Measurements from ENCODE around the gene SMAD3.

Gene SMAD3

DNA sequence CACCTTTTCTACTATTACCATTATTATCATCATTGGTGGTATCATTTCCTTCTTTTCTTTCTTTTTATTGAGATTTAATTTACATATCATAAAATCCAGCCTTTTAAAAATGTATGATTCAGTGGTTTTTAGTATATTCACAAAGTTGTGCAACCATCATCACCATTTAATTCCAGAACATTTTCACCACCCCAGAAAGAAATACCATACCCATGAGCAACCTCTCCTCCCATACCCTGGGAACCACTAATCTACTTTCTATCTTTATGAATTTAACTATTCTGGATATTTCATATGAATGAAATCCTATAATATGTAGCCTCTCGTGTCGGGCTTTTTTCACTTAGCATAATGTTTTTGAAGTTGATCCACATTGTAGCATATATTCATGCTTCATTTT lies 159.9 kb downstream of the SMAD3 start:
- no CpG with 5 or more reads among the region's 2 CpGs for WGBS (ENCODE audit: insufficient coverage)
- H3K4me1 ChIP-seq (ENCODE audit: control extremely low read depth in 1 of 4, control insufficient read depth in 4 of 4, insufficient read depth in 4 of 4, low read length in 3 of 4), result peaks cover 6 to 19% (median 12%) of the 10 kb centered on the region in 4 experiments
- H3K4me3 ChIP-seq (ENCODE audit: control insufficient read depth in 1 of 7, extremely low read depth in 1 of 7, insufficient read depth in 4 of 7, low read depth in 2 of 7, low read length in 6 of 7), result no peak overlapping the region
- DNase-seq, result no peak
- no peak overlapping the region for H3K27ac ChIP-seq (ENCODE audit: insufficient read depth in 1 of 2, low read depth in 1 of 2, low read length in 2 of 2, poor library complexity in 1 of 2, severe bottlenecking in 2 of 2)
- CTCF ChIA-PET, result interaction anchor here (1.4 kb wide), 1 partner anchor 23 kb away, joined by 3 read pairs; no protein-coding TSS in a partner anchor
- H3K36me3 ChIP-seq (ENCODE audit: control insufficient read depth in 4 of 4, insufficient read depth in 4 of 4, low read length in 3 of 4), result peaks cover 0 to 7% (median 4%) of the 10 kb centered on the region in 4 experiments
- no peaks in the 10 kb centered on the region for H3K9me3 ChIP-seq (ENCODE audit: control extremely low read depth in 1 of 5, control insufficient read depth in 4 of 5, insufficient read depth in 2 of 5, low read depth in 1 of 5, low read length in 4 of 5)
- POLR2A ChIA-PET, result interaction anchor here (0.7 kb wide), 1 partner anchor 16 kb away, joined by 6 read pairs; no protein-coding TSS in a partner anchor
- H3K27me3 ChIP-seq (replicated peaks in 2 of 5; ENCODE audit: control insufficient read depth in 4 of 5, insufficient read depth in 5 of 5, low read length in 4 of 5), result no peaks in the 10 kb centered on the region

DNA sequence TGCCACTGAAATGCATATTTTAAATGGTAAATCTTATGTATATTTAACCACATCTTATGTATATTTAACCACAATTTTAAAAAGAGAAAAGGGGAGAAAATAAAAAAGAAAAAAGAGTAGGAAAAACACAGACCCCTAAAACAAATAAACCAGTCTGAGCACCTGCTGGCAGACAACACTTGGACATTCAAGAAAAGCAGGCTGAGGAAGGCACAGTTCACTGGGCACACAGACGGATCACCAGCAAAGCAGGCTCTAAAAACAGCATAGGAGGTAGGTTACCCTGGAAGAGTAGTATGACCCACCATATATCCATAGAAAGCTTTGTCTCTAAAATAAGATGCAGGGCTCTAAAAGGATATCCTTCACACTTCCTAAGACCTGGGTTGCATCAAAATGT lies 162.0 kb downstream of the SMAD3 start:
- CTCF ChIA-PET, result interaction anchor here (1.6 kb wide), 1 partner anchor 13 kb away, joined by 3 read pairs; no protein-coding TSS in a partner anchor

DNA sequence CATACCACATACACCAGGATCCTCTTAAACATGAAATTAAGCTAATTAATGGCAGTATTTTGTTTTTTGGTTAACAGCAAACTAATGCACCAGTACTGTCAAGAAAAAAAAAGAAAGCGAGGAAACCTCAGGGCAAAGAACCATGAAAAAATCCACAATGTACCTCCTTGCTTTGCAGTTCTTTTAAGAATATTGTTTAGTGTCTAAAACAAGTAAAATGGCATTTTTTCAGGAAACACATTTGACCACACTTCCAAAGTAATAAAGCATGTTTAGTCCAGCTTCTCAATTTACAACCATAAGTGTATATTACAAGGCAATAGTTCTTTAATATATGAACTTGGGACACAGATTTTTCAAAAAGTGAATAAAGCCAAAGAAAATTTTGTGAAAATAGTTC lies 162.4 kb downstream of the SMAD3 start:
- Histone ChIP-seq H3K4me3 (ENCODE audit: control insufficient read depth in 1 of 7, extremely low read depth in 1 of 7, insufficient read depth in 4 of 7, low read depth in 2 of 7, low read length in 6 of 7) (peak overlapping the region in 1 of 7 experiments; percentile 21), H3K4me1 (ENCODE audit: control extremely low read depth in 1 of 4, control insufficient read depth in 4 of 4, insufficient read depth in 4 of 4, low read length in 3 of 4) (peaks cover 6 to 22% (median 12%) of the 10 kb centered on the region in 4 experiments), H3K27ac (ENCODE audit: insufficient read depth in 1 of 2, low read depth in 1 of 2, low read length in 2 of 2, poor library complexity in 1 of 2, severe bottlenecking in 2 of 2) (no peak overlapping the region), H3K36me3 (ENCODE audit: control insufficient read depth in 4 of 4, insufficient read depth in 4 of 4, low read length in 3 of 4) (peaks cover 3 to 29% (median 18%) of the 10 kb centered on the region in 4 experiments), H3K9me3 (ENCODE audit: control extremely low read depth in 1 of 5, control insufficient read depth in 4 of 5, insufficient read depth in 2 of 5, low read depth in 1 of 5, low read length in 4 of 5) (no peaks in the 10 kb centered on the region), H3K27me3 (replicated peaks in 2 of 5; ENCODE audit: control insufficient read depth in 4 of 5, insufficient read depth in 5 of 5, low read length in 4 of 5) (no peaks in the 10 kb centered on the region)
- WGBS (ENCODE audit: insufficient coverage), result no CpG with 5 or more reads among the region's 1 CpG
- DNase-seq, result peak; percentile 17 to 78 (median 59)
- POLR2A ChIA-PET, result no interaction called here
- CTCF ChIA-PET, result interaction anchor here (1.6 kb wide), 1 partner anchor 12 kb away, joined by 3 read pairs; no protein-coding TSS in a partner anchor

More for the DNA sequence above, 162.0 kb downstream of the SMAD3 start:
- H3K27me3 ChIP-seq (replicated peaks in 2 of 5; ENCODE audit: control insufficient read depth in 4 of 5, insufficient read depth in 5 of 5, low read length in 4 of 5), result no peaks in the 10 kb centered on the region
- peaks cover 6 to 22% (median 12%) of the 10 kb centered on the region in 4 experiments for H3K4me1 ChIP-seq (ENCODE audit: control extremely low read depth in 1 of 4, control insufficient read depth in 4 of 4, insufficient read depth in 4 of 4, low read length in 3 of 4)
- H3K27ac ChIP-seq (ENCODE audit: insufficient read depth in 1 of 2, low read depth in 1 of 2, low read length in 2 of 2, poor library complexity in 1 of 2, severe bottlenecking in 2 of 2), result no peak overlapping the region
- H3K36me3 ChIP-seq (ENCODE audit: control insufficient read depth in 4 of 4, insufficient read depth in 4 of 4, low read length in 3 of 4), result peaks cover 1 to 25% (median 18%) of the 10 kb centered on the region in 4 experiments
- DNase-seq, result no peak
- H3K4me3 ChIP-seq (ENCODE audit: control insufficient read depth in 1 of 7, extremely low read depth in 1 of 7, insufficient read depth in 4 of 7, low read depth in 2 of 7, low read length in 6 of 7), result peak overlapping the region in 2 of 7 experiments; percentile 21 to 31
- H3K9me3 ChIP-seq (ENCODE audit: control extremely low read depth in 1 of 5, control insufficient read depth in 4 of 5, insufficient read depth in 2 of 5, low read depth in 1 of 5, low read length in 4 of 5), result no peaks in the 10 kb centered on the region
- POLR2A ChIA-PET, result no interaction called here
- WGBS (ENCODE audit: insufficient coverage), result no CpG with 5 or more reads among the region's 1 CpG

DNA sequence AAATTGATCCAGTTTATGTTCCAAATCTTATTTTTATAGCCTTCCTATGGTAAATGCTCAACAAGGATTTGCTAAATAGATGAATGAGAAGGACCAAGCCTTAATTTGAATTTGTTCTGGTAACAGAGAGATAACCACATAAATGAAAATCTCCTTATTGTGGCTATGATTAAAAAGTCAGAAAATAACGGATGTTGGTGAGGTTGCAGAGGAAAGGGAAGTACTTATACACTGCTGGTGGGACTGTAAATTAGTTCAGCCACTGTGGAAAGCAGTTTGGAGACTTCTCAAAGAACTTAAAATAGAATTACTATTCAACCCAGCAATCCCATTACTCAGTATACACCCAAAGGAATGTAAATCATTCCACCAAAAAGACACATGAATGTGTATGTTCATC lies 162.9 kb downstream of the SMAD3 start:
- WGBS (ENCODE audit: insufficient coverage), result no CpG with 5 or more reads among the region's 1 CpG
- POLR2A ChIA-PET, result no interaction called here

DNA sequence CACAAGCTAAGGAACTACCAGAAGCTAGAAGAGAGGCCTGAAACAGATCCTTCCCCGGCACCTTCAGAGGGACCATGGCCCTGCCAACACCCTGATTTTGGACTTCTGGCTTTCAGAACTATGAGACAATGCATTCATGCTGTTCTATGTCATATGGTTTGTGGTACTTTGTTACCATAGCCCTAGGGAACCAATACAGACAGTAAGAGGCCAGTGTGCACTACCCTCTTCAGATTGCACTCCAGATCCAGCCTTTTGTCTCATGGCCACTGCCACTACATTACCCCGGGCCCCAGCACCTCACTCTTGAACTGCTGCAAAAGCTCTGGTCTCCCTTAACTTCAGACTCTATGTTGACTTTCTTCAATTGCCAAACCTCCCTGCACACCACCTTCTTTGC lies 165.1 kb downstream of the SMAD3 start:
- 100% methylated on average over 2 of the region's 2 CpGs for WGBS (ENCODE audit: insufficient coverage)
- POLR2A ChIA-PET, result interaction anchor here (0.6 kb wide), 1 partner anchor 1395 kb away, joined by 3 read pairs; no protein-coding TSS in a partner anchor
- Histone ChIP-seq H3K9me3 (ENCODE audit: control extremely low read depth in 1 of 5, control insufficient read depth in 4 of 5, insufficient read depth in 2 of 5, low read depth in 1 of 5, low read length in 4 of 5) (no peaks in the 10 kb centered on the region), H3K4me1 (ENCODE audit: control extremely low read depth in 1 of 4, control insufficient read depth in 4 of 4, insufficient read depth in 4 of 4, low read length in 3 of 4) (peaks cover 6 to 22% (median 12%) of the 10 kb centered on the region in 4 experiments), H3K27me3 (replicated peaks in 2 of 5; ENCODE audit: control insufficient read depth in 4 of 5, insufficient read depth in 5 of 5, low read length in 4 of 5) (no peaks in the 10 kb centered on the region), H3K36me3 (ENCODE audit: control insufficient read depth in 4 of 4, insufficient read depth in 4 of 4, low read length in 3 of 4) (peaks cover 7 to 45% (median 21%) of the 10 kb centered on the region in 4 experiments), H3K4me3 (ENCODE audit: control insufficient read depth in 1 of 7, extremely low read depth in 1 of 7, insufficient read depth in 4 of 7, low read depth in 2 of 7, low read length in 6 of 7) (no peak overlapping the region), H3K27ac (ENCODE audit: insufficient read depth in 1 of 2, low read depth in 1 of 2, low read length in 2 of 2, poor library complexity in 1 of 2, severe bottlenecking in 2 of 2) (no peak overlapping the region)
- DNase-seq, result no peak
- CTCF ChIA-PET, result interaction anchor here (1.4 kb wide), 1 partner anchor 284 kb away, joined by 3 read pairs; no protein-coding TSS in a partner anchor

More for the DNA sequence above, 162.9 kb downstream of the SMAD3 start:
- Histone ChIP-seq H3K9me3 (ENCODE audit: control extremely low read depth in 1 of 5, control insufficient read depth in 4 of 5, insufficient read depth in 2 of 5, low read depth in 1 of 5, low read length in 4 of 5) (no peaks in the 10 kb centered on the region), H3K27ac (ENCODE audit: insufficient read depth in 1 of 2, low read depth in 1 of 2, low read length in 2 of 2, poor library complexity in 1 of 2, severe bottlenecking in 2 of 2) (no peak overlapping the region), H3K4me3 (ENCODE audit: control insufficient read depth in 1 of 7, extremely low read depth in 1 of 7, insufficient read depth in 4 of 7, low read depth in 2 of 7, low read length in 6 of 7) (peak overlapping the region in 2 of 7 experiments; percentile 21 to 27), H3K4me1 (ENCODE audit: control extremely low read depth in 1 of 4, control insufficient read depth in 4 of 4, insufficient read depth in 4 of 4, low read length in 3 of 4) (peaks cover 6 to 22% (median 12%) of the 10 kb centered on the region in 4 experiments), H3K36me3 (ENCODE audit: control insufficient read depth in 4 of 4, insufficient read depth in 4 of 4, low read length in 3 of 4) (peaks cover 7 to 32% (median 20%) of the 10 kb centered on the region in 4 experiments), H3K27me3 (replicated peaks in 2 of 5; ENCODE audit: control insufficient read depth in 4 of 5, insufficient read depth in 5 of 5, low read length in 4 of 5) (no peaks in the 10 kb centered on the region)
- peak; percentile 39 to 84 (median 75) for DNase-seq
- CTCF ChIA-PET, result interaction anchor here (1.6 kb wide), 1 partner anchor 12 kb away, joined by 3 read pairs; no protein-coding TSS in a partner anchor

DNA sequence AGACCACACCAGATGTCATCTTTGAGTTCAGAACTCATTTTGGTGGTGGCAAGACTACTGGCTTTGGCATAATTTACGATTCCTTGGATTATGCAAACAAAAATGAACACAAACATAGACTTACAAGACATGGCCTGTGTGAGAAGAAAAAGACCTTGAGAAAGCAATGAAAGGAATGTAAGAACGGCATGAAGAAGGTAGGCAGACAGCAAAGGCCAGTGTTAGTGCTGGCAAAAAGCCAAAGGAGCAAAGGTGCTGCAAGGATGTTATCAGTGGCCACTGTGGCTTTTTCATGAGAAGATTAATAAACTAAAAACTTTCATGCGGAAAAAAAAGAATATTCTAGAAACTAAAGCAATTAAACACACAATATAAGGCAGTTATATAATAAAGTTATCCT lies 167.2 kb downstream of the SMAD3 start:
- Histone ChIP-seq H3K27me3 (replicated peaks in 2 of 5; ENCODE audit: control insufficient read depth in 4 of 5, insufficient read depth in 5 of 5, low read length in 4 of 5) (no peaks in the 10 kb centered on the region), H3K9me3 (ENCODE audit: control extremely low read depth in 1 of 5, control insufficient read depth in 4 of 5, insufficient read depth in 2 of 5, low read depth in 1 of 5, low read length in 4 of 5) (no peaks in the 10 kb centered on the region), H3K27ac (ENCODE audit: insufficient read depth in 1 of 2, low read depth in 1 of 2, low read length in 2 of 2, poor library complexity in 1 of 2, severe bottlenecking in 2 of 2) (no peak overlapping the region), H3K4me1 (ENCODE audit: control extremely low read depth in 1 of 4, control insufficient read depth in 4 of 4, insufficient read depth in 4 of 4, low read length in 3 of 4) (peaks cover 3 to 18% (median 9%) of the 10 kb centered on the region in 4 experiments), H3K36me3 (ENCODE audit: control insufficient read depth in 4 of 4, insufficient read depth in 4 of 4, low read length in 3 of 4) (peaks cover 9 to 43% (median 19%) of the 10 kb centered on the region in 4 experiments), H3K4me3 (ENCODE audit: control insufficient read depth in 1 of 7, extremely low read depth in 1 of 7, insufficient read depth in 4 of 7, low read depth in 2 of 7, low read length in 6 of 7) (no peak overlapping the region)
- POLR2A ChIA-PET, result no interaction called here
- 100% methylated on average over 1 of the region's 3 CpGs for WGBS (ENCODE audit: insufficient coverage)
- DNase-seq, result no peak
- CTCF ChIA-PET, result no interaction called here
